GM04503 (cell line): ENCODE data around the gene CGB2.
A peak's percentile ranks its signal among the peaks of the same experiment; 100 is the strongest.
"Not testable (repeated sequence)": the region's sequence is repeated elsewhere in the genome, so short reads cannot be mapped to it uniquely, and the experiment has no call there.

ENCODE experiments used
- DNase-seq: peaks from one replicate; pipeline ENCODE4 v3.0.0-alpha.2; 2012; ENCODE audit warnings: low read depth

CGB2 gene

GRCh38 chr19:49031642-49032301 is at the start of gene CGB2:
Gene CGB2, plus strand, starts transcription at chr19:49031890. Its CDS starts 206 bp downstream, at chr19:49032096.
- DNase-seq: not testable (repeated sequence)

- DNase-seq: no peak
These were observed 49.4 kb upstream of the CGB2 start for GRCh38 chr19:48982280-48982679.

GRCh38 chr19:48985711-48986110 is 46.0 kb upstream of the CGB2 start:
- DNase-seq: no peak

GRCh38 chr19:48986211-48986610 is 45.5 kb upstream of the CGB2 start:
- DNase-seq: no peak

GRCh38 chr19:48987323-48987722 is 44.4 kb upstream of the CGB2 start:
- no peak for DNase-seq

- no peak for DNase-seq
These were observed 43.4 kb upstream of the CGB2 start for GRCh38 chr19:48988286-48988685.

- no peak for DNase-seq
These were observed 42.8 kb upstream of the CGB2 start for GRCh38 chr19:48988860-48989259.

GRCh38 chr19:48989701-48990291 is 41.9 kb upstream of the CGB2 start:
- DNase-seq: no peak

- DNase-seq: no peak
These were observed 41.3 kb upstream of the CGB2 start for GRCh38 chr19:48990400-48990799.

- DNase-seq: no peak
These were observed 40.6 kb upstream of the CGB2 start for GRCh38 chr19:48991011-48991609.

GRCh38 chr19:48991873-48992580 is 39.7 kb upstream of the CGB2 start:
- DNase-seq: no peak

- DNase-seq: no peak
These were observed 39.0 kb upstream of the CGB2 start for GRCh38 chr19:48992581-48993174.

- peak; percentile 98 for DNase-seq
These were observed 38.3 kb upstream of the CGB2 start, which contains the start of the genes GYS1 and RUVBL2 for GRCh38 chr19:48993175-48994034. Gene GYS1, minus strand, starts transcription at chr19:48993309. Its CDS starts 197 bp downstream, at chr19:48993112. Gene RUVBL2, plus strand, starts transcription at chr19:48993887. Its CDS starts 25 bp downstream, at chr19:48993912.

- DNase-seq: no peak
These were observed 37.7 kb upstream of the CGB2 start for GRCh38 chr19:48994035-48994386.

- DNase-seq: no peak
These were observed 33.7 kb upstream of the CGB2 start for GRCh38 chr19:48997972-48998371.

- DNase-seq: no peak
These were observed 32.0 kb upstream of the CGB2 start for GRCh38 chr19:48999481-49000325.

- DNase-seq: no peak
These were observed 27.6 kb upstream of the CGB2 start for GRCh38 chr19:49004133-49004532.

- DNase-seq: no peak
These were observed 26.6 kb upstream of the CGB2 start for GRCh38 chr19:49004964-49005614.

GRCh38 chr19:49006905-49007304 is 24.8 kb upstream of the CGB2 start:
- DNase-seq: no peak

GRCh38 chr19:49009828-49010227 is 21.9 kb upstream of the CGB2 start:
- no peak for DNase-seq
